H9 (cell line): ENCODE data around the gene LRP2BP. TPM values are rescaled to one million over a fixed set of nuclear protein-coding genes. Genes with fewer than 3 reads are reported as not detected.

Experiments used
- DNase-seq: peaks from one replicate; pipeline ENCODE4 v3.0.0-alpha.2; 2017
- H2AFZ ChIP-seq: one replicate; pipeline ENCODE4 v1.6.1; 2013; ENCODE audit warnings: mild to moderate bottlenecking, low read length, control low read depth, moderate library complexity
- H2AK5ac ChIP-seq: 2 replicates; pipeline ENCODE4 v1.6.1; 2013; ENCODE audit warnings: low read length, control low read depth, mixed read lengths; ENCODE audit not compliant: insufficient read length
- H2BK120ac ChIP-seq: one replicate; pipeline ENCODE4 v1.6.1; 2013; ENCODE audit warnings: low read depth, mild to moderate bottlenecking, low read length, control low read depth, inconsistent platforms; ENCODE audit not compliant: poor library complexity, severe bottlenecking
- H2BK12ac ChIP-seq: 2 replicates; pipeline ENCODE4 v1.6.1; 2013; ENCODE audit warnings: low read length, control low read depth, mixed read lengths, low read depth; ENCODE audit not compliant: insufficient read length
- H2BK15ac ChIP-seq: 2 replicates; pipeline ENCODE4 v1.6.1; 2013; ENCODE audit warnings: low read depth, low read length, control low read depth
- H2BK20ac ChIP-seq: one replicate; pipeline ENCODE4 v1.6.1; 2013; ENCODE audit warnings: low read depth, mild to moderate bottlenecking, low read length, control low read depth, inconsistent platforms; ENCODE audit not compliant: poor library complexity, severe bottlenecking
- H2BK5ac ChIP-seq: 2 replicates; pipeline ENCODE4 v1.6.1; 2013; ENCODE audit warnings: low read length, control low read depth, mixed read lengths; ENCODE audit not compliant: insufficient read length
- H3K14ac ChIP-seq: 2 replicates; pipeline ENCODE4 v1.6.1; 2013; ENCODE audit warnings: low read length, control low read depth; ENCODE audit not compliant: insufficient read depth
- H3K18ac ChIP-seq: 2 replicates; pipeline ENCODE4 v1.6.1; 2013; ENCODE audit warnings: low read depth, mild to moderate bottlenecking, mixed read lengths, low read length, control low read depth; ENCODE audit not compliant: insufficient read length
- H3K23ac ChIP-seq: 2 replicates; pipeline ENCODE4 v1.6.1; 2013; ENCODE audit warnings: low read length, control low read depth, mixed read lengths, low read depth; ENCODE audit not compliant: insufficient read length
- H3K23me2 ChIP-seq: 2 replicates; pipeline ENCODE4 v1.6.1; 2013; ENCODE audit warnings: low read depth, mild to moderate bottlenecking, mixed read lengths, low read length, control low read depth; ENCODE audit not compliant: insufficient read length, poor library complexity, severe bottlenecking
- H3K27ac ChIP-seq: 2 replicates; pipeline ENCODE4 v1.5.1; 2013; ENCODE audit warnings: low read length, control low read depth, mixed read lengths, low read depth; ENCODE audit not compliant: insufficient read length
- H3K27me3 ChIP-seq: 2 replicates; pipeline ENCODE4 v1.6.1; 2013; ENCODE audit warnings: low read length, control low read depth, inconsistent platforms; ENCODE audit not compliant: insufficient read depth
- H3K4ac ChIP-seq: 2 replicates; pipeline ENCODE4 v1.6.1; 2013; ENCODE audit warnings: low read depth, mild to moderate bottlenecking, control low read depth, inconsistent platforms, low read length, moderate library complexity
- H3K4me1 ChIP-seq: 2 replicates; pipeline ENCODE4 v1.6.1; 2013; ENCODE audit warnings: low read length, control low read depth, inconsistent platforms; ENCODE audit not compliant: insufficient read depth
- H3K4me2 ChIP-seq: 2 replicates; pipeline ENCODE4 v1.6.1; 2013; ENCODE audit warnings: low read length, control low read depth, mixed read lengths; ENCODE audit not compliant: insufficient read length, insufficient read depth
- H3K56ac ChIP-seq: 2 replicates; pipeline ENCODE4 v1.6.1; 2013; ENCODE audit warnings: low read depth, mild to moderate bottlenecking, mixed read lengths, low read length, control low read depth; ENCODE audit not compliant: insufficient read length
- H3K79me1 ChIP-seq: 2 replicates; pipeline ENCODE4 v1.6.1; 2013; ENCODE audit warnings: low read depth, mild to moderate bottlenecking, moderate library complexity, low read length, control low read depth, inconsistent platforms; ENCODE audit not compliant: insufficient read depth, poor library complexity, severe bottlenecking
- H3K79me2 ChIP-seq: 2 replicates; pipeline ENCODE4 v1.6.1; 2013; ENCODE audit warnings: low read length, control low read depth, inconsistent platforms; ENCODE audit not compliant: insufficient read depth
- H3K9ac ChIP-seq: 2 replicates; pipeline ENCODE4 v1.6.1; 2013; ENCODE audit warnings: low read length, control low read depth, mixed read lengths; ENCODE audit not compliant: insufficient read length; ENCODE audit errors: extremely low read depth
- H3K9me3 ChIP-seq: one replicate; pipeline ENCODE4 v1.6.1; 2013; ENCODE audit warnings: low read depth, low read length, inconsistent platforms; ENCODE audit not compliant: control insufficient read depth
- H3T11ph ChIP-seq: one replicate; pipeline ENCODE4 v1.6.1; 2013; ENCODE audit warnings: mild to moderate bottlenecking, low read length, control low read depth, inconsistent platforms
- H4K20me1 ChIP-seq: one replicate; pipeline ENCODE4 v1.6.1; 2013; ENCODE audit not compliant: control insufficient read depth, insufficient read length, insufficient read depth
- H4K5ac ChIP-seq: 2 replicates; pipeline ENCODE4 v1.6.1; 2013; ENCODE audit warnings: low read depth, mild to moderate bottlenecking, mixed read lengths, low read length, control low read depth; ENCODE audit not compliant: insufficient read length
- H4K8ac ChIP-seq: replicated peaks from 2 replicates; pipeline ENCODE4 v1.6.1; 2013; ENCODE audit warnings: low read length, control low read depth, mixed read lengths, low read depth; ENCODE audit not compliant: insufficient read length
- H4K91ac ChIP-seq: 2 replicates; pipeline ENCODE4 v1.6.1; 2013; ENCODE audit warnings: low read depth, mild to moderate bottlenecking, moderate library complexity, mixed read lengths, low read length, control low read depth; ENCODE audit not compliant: insufficient read length
- H3K27ac Mint-ChIP-seq, 3 experiments: 2 replicates in 2 of 3; 3 replicates in 1 of 3; pipeline ENCODE4 v1.8.0; 2020 to 2021; ENCODE audit warnings: mixed read lengths in 3 of 3, mild to moderate bottlenecking in 1 of 3, moderate library complexity in 1 of 3
- H3K27me3 Mint-ChIP-seq: 2 replicates; pipeline ENCODE4 v1.8.0; 2021; ENCODE audit warnings: low read depth, mild to moderate bottlenecking, moderate library complexity, mixed read lengths
- H3K36me3 Mint-ChIP-seq, 3 experiments: 2 replicates in 2 of 3; 3 replicates in 1 of 3; pipeline ENCODE4 v1.8.0; 2020 to 2021; ENCODE audit warnings: low read depth in 3 of 3, mixed read lengths in 3 of 3; ENCODE audit not compliant: insufficient read depth in 1 of 3
- H3K4me1 Mint-ChIP-seq, 2 experiments: 2 replicates each; pipeline ENCODE4 v1.8.0; 2020; ENCODE audit warnings: mixed read lengths in 2 of 2
- H3K4me3 Mint-ChIP-seq, 2 experiments: 2 replicates in 1 of 2; 3 replicates in 1 of 2; pipeline ENCODE4 v1.8.0; 2020 to 2021; ENCODE audit warnings: mild to moderate bottlenecking in 2 of 2, mixed read lengths in 2 of 2, moderate library complexity in 1 of 2
- H3K9me3 Mint-ChIP-seq, 2 experiments: 2 replicates in 1 of 2; 3 replicates in 1 of 2; pipeline ENCODE4 v1.8.0; 2020; ENCODE audit warnings: mild to moderate bottlenecking in 2 of 2, mixed read lengths in 2 of 2, moderate library complexity in 1 of 2
- WGBS: extraction: QIAGEN DNeasy Blood & Tissue Kit; methylation state at CpG from one replicate; pipeline ENCODE4 v1.1.7; 2013; ENCODE audit warnings: missing lambda C conversion rate, low lambda C conversion rate, mixed read lengths; ENCODE audit not compliant: insufficient read length; ENCODE audit errors: extremely low coverage; 5-methylcytosine and 5-hydroxymethylcytosine counted together
- total RNA-seq: library from RNA; stranded (reverse); gene quantifications from 2 replicates; pipeline ENCODE4 v1.2.1, GENCODE V29; 2021
- TF ChIP-seq, protein P1 (sequence below): fragments of 200-600 bp; sonication (generic); conservative IDR thresholded peaks from 3 replicates; pipeline ENCODE4 v1.8.0; 2021; ENCODE audit warnings: antibody characterized with exemption, mild to moderate bottlenecking

The LRP2BP gene
- total RNA-seq, 1 experiment from 2014 or later: 0.46 TPM

DNA sequence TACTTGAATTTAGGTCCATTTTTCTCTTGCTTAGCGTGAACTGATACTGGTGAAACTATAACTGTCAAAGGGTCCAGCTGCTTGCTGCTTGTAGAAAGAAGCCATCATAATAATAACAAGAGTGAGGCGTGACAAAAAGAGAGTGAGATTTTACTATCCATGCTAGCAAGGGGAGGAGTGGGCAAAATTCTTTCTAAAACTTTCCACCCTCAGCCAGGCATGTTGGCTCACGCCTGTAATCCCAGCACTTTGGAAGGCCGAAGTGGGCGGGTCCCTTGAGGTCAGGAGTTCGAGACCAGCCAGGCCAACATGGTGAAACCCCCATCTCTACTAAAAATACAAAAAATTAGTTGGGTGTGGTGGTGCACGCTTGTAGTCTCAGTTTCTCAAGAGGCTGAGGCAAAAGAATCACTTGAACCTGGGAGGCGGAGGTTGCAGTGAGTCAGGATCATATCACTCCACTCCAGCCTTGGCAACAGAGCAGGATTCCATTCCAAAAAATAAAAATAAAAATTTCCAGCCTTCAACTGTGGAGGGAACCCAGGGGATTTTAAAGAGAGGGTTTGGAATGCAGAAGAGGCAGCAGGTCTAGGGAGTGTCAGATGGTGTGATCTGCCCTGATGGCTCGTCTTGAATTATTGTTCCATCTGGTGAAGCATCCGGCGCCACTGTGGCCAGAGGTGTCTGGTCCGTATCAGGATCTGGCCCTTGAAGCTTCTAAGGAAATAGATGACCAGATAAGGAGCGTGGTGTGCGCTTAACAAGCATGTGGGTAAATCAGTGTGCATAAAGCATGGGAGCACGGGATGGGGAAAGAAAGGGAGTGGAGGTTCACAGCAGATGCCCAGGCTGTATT, 51.8 kb downstream of the LRP2BP start:
- H3K23me2 ChIP-seq: no peaks in the 10 kb centered on the region
- H3K27ac Mint-ChIP-seq: peak overlapping the region in 2 of 3 experiments; percentile 3 to 30; a peak in 4 of 7 replicates
- H4K20me1 ChIP-seq: no peaks in the 10 kb centered on the region
- WGBS: no CpG with 5 or more reads among the region's 15 CpGs
- H3K27ac ChIP-seq: no peak overlapping the region
- H3K9me3 ChIP-seq: no peaks in the 10 kb centered on the region
- no peak overlapping the region for H2BK12ac ChIP-seq
- no peak overlapping the region for H3K23ac ChIP-seq
- H2BK120ac ChIP-seq: no peak overlapping the region
- peaks cover 10 to 59% (median 49%) of the 10 kb centered on the region in 3 experiments for H3K36me3 Mint-ChIP-seq
- H4K5ac ChIP-seq: no peak overlapping the region
- no peak overlapping the region for H3K4ac ChIP-seq
- no peaks in the 10 kb centered on the region for H3K27me3 Mint-ChIP-seq
- H3K4me1 ChIP-seq: no peaks in the 10 kb centered on the region
- H2BK20ac ChIP-seq: no peak overlapping the region
- H3T11ph ChIP-seq: no peak overlapping the region
- H3K18ac ChIP-seq: no peak overlapping the region
- peaks cover 3% of the 10 kb centered on the region for H3K79me1 ChIP-seq
- no peak overlapping the region for H2BK5ac ChIP-seq
- H4K91ac ChIP-seq: no peak overlapping the region
- H2BK15ac ChIP-seq: no peak overlapping the region
- H2AK5ac ChIP-seq: no peak overlapping the region
- H3K4me3 Mint-ChIP-seq: no peak overlapping the region
- no peak overlapping the region for H3K56ac ChIP-seq
- H4K8ac ChIP-seq: no peak overlapping the region
- no peaks in the 10 kb centered on the region for H3K27me3 ChIP-seq
- DNase-seq: no peak
- no peak overlapping the region for H2AFZ ChIP-seq
- H3K4me2 ChIP-seq: no peak overlapping the region
- H3K9ac ChIP-seq: no peak overlapping the region
- TF ChIP-seq, protein P1, sequence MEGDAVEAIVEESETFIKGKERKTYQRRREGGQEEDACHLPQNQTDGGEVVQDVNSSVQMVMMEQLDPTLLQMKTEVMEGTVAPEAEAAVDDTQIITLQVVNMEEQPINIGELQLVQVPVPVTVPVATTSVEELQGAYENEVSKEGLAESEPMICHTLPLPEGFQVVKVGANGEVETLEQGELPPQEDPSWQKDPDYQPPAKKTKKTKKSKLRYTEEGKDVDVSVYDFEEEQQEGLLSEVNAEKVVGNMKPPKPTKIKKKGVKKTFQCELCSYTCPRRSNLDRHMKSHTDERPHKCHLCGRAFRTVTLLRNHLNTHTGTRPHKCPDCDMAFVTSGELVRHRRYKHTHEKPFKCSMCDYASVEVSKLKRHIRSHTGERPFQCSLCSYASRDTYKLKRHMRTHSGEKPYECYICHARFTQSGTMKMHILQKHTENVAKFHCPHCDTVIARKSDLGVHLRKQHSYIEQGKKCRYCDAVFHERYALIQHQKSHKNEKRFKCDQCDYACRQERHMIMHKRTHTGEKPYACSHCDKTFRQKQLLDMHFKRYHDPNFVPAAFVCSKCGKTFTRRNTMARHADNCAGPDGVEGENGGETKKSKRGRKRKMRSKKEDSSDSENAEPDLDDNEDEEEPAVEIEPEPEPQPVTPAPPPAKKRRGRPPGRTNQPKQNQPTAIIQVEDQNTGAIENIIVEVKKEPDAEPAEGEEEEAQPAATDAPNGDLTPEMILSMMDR: no peak
- H3K14ac ChIP-seq: no peak overlapping the region
- H3K9me3 Mint-ChIP-seq: peaks cover 0 to 5% of the 10 kb centered on the region in 2 experiments; a peak in 2 of 5 replicates
- H3K4me1 Mint-ChIP-seq: no peaks in the 10 kb centered on the region
- no peaks in the 10 kb centered on the region for H3K79me2 ChIP-seq
